Activated naive CD8-positive, alpha-beta T cell treated with anti-CD3 and anti-CD28 coated beads, Interleukin-2, amount 10 ng/mL, durations not matched to agents 7 days and 5 days (primary cell): ENCODE measurements around the gene CPEB1. TPM values are rescaled to one million over a fixed set of nuclear protein-coding genes. Genes with fewer than 3 reads are reported as not detected.
"Not testable (repeated sequence)": the region's sequence is repeated elsewhere in the genome, so short reads cannot be mapped to it uniquely, and the experiment has no call there.

Source experiments
- ATAC-seq: fragments of 150-1000 bp; cut with Tn5 transposase; one replicate; pipeline ENCODE4 v1.10.0; 2021; ENCODE audit warnings: low read depth, moderate library complexity
- POLR2A ChIA-PET: fragments of 350-600 bp; sonication (Branson Sonifier 250); formaldehyde crosslinking; loops from one replicate; lab custom pipeline; 2021; ENCODE audit warnings: antibody characterized with exemption; lab: Charles Lee
- DNase-seq: peaks from one replicate; pipeline ENCODE4 v3.0.0; 2021
- H3K27ac Mint-ChIP-seq: one replicate; pipeline ENCODE4 v1.8.0; 2022; ENCODE audit warnings: mild to moderate bottlenecking, mixed read lengths
- H3K27me3 Mint-ChIP-seq: one replicate; pipeline ENCODE4 v1.8.0; 2022; ENCODE audit warnings: mild to moderate bottlenecking, moderate library complexity, mixed read lengths
- H3K36me3 Mint-ChIP-seq: one replicate; pipeline ENCODE4 v1.8.0; 2021; ENCODE audit warnings: mild to moderate bottlenecking, mixed read lengths
- H3K4me1 Mint-ChIP-seq: one replicate; pipeline ENCODE4 v1.8.0; 2021; ENCODE audit warnings: mixed read lengths
- H3K4me3 Mint-ChIP-seq: one replicate; pipeline ENCODE4 v1.8.0; 2022; ENCODE audit warnings: mild to moderate bottlenecking, moderate library complexity, mixed read lengths
- H3K9me3 Mint-ChIP-seq: one replicate; pipeline ENCODE4 v1.8.0; 2021; ENCODE audit warnings: mixed read lengths
- total RNA-seq, 2 experiments: library from RNA; stranded (reverse); gene quantifications; one replicate each; pipeline ENCODE4 v1.2.3, GENCODE V29; 2021

The CPEB1 gene
- total RNA-seq, 2 experiments from 2014 or later: 0.58 to 0.74 TPM

GRCh38 chr15:82644967-82645852 lies 2.0 kb downstream of the CPEB1 start:
- H3K4me1 Mint-ChIP-seq, H3K27ac Mint-ChIP-seq, DNase-seq, POLR2A ChIA-PET, H3K4me3 Mint-ChIP-seq, H3K9me3 Mint-ChIP-seq, H3K36me3 Mint-ChIP-seq, ATAC-seq: not testable (repeated sequence)
- peaks cover 69% of the 10 kb centered on the region for H3K27me3 Mint-ChIP-seq

DNA sequence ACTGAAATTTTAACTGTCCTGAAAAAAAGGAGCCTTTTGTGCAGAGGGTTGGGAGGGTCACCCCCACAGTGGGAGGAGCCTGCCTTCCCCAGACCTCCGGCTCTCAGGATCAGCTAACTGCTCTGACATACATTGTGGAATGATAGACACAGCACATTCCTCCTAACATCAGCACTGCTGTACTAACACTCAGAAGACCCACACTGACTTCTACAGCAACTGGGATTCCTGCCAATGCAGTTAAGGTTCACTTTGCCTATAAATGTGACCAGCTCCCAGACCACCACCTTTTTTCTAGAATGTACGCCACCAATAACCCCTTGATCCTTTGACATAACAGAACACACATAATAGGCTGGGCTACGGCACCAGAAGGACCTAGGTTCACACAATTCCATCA lies 3.2 kb downstream of the CPEB1 start:
- no peak for DNase-seq
- Mint-ChIP-seq H3K27ac (no peak overlapping the region), H3K9me3 (no peaks in the 10 kb centered on the region), H3K27me3 (peaks cover 70% of the 10 kb centered on the region), H3K4me3 (no peak overlapping the region), H3K4me1 (peaks cover 1% of the 10 kb centered on the region), H3K36me3 (no peaks in the 10 kb centered on the region)
- ATAC-seq: no peak
- POLR2A ChIA-PET: no interaction called here

DNA sequence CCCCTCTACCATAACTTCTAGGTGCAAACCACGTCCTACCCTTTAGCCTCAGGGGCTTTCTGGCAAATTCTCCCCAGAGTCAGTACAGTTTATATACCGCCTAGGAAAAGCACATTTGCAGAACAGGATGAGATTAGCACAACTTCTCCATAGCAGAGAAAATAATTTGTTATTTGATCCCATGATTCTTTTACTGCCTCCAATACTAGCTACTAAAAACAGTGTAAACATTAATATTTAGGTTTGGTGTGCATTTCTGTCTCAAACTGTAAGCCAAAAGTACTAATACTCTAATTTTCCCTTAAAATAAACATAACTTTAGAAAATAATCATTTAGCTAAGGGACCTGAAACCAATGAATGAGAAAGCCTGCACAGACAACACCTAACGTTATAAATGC lies 4.5 kb downstream of the CPEB1 start:
- POLR2A ChIA-PET: no interaction called here
- H3K27ac Mint-ChIP-seq: no peak overlapping the region
- no peak for DNase-seq
- no peaks in the 10 kb centered on the region for H3K36me3 Mint-ChIP-seq
- ATAC-seq: no peak
- H3K9me3 Mint-ChIP-seq: no peaks in the 10 kb centered on the region
- no peak overlapping the region for H3K4me3 Mint-ChIP-seq
- H3K27me3 Mint-ChIP-seq: peaks cover 61% of the 10 kb centered on the region
- H3K4me1 Mint-ChIP-seq: no peaks in the 10 kb centered on the region

GRCh38 chr15:82641129-82641798 lies 5.9 kb downstream of the CPEB1 start:
- no peaks in the 10 kb centered on the region for H3K4me1 Mint-ChIP-seq
- no peak overlapping the region for H3K27ac Mint-ChIP-seq
- DNase-seq (no peak), ATAC-seq (no peak)
- POLR2A ChIA-PET: no interaction called here
- no peak overlapping the region for H3K4me3 Mint-ChIP-seq
- no peaks in the 10 kb centered on the region for H3K9me3 Mint-ChIP-seq
- H3K36me3 Mint-ChIP-seq: no peaks in the 10 kb centered on the region
- peaks cover 64% of the 10 kb centered on the region for H3K27me3 Mint-ChIP-seq

DNA sequence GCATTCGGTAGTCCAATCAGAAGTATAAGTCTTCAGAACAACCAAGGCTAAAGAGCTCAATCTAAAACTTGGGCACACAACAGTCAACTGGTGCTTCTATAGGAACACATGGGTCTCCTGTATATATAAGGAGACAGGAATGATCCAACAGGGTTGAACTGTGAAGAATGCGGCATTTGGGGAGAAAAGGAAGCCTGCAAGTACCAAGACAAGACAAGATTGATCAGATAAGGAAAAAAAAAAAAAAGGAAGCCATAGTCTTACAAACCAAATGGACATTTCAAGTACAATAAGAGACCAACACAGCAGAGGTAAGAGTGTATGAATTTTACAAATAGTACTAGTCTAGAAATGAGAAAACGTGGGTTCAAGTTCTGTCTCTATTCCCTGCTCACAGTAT lies 6.5 kb downstream of the CPEB1 start:
- H3K4me3 Mint-ChIP-seq: no peak overlapping the region
- POLR2A ChIA-PET: no interaction called here
- H3K27ac Mint-ChIP-seq: no peak overlapping the region
- DNase-seq (no peak), ATAC-seq (no peak)
- no peaks in the 10 kb centered on the region for H3K36me3 Mint-ChIP-seq
- no peaks in the 10 kb centered on the region for H3K4me1 Mint-ChIP-seq
- H3K27me3 Mint-ChIP-seq: peaks cover 64% of the 10 kb centered on the region
- no peaks in the 10 kb centered on the region for H3K9me3 Mint-ChIP-seq

DNA sequence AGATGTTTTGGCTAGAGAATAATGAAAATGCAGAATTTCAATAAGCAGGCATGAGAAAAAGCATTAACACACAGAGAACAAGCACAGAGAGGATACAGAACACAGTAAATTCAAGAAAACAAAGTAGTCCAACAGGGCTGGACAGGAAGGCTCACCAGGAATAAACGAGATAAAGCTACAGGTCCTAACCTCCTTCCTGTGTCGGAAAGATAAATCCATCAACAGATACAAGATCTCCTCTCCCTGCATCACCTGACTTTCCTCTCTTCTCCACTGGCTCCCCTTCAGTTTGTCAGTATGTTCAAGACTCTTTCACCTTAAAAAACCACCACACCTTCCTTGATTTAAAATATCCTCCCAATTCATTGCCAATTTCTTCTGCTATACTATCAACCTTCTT lies 11.4 kb downstream of the CPEB1 start:
- peaks cover 30% of the 10 kb centered on the region for H3K27me3 Mint-ChIP-seq
- H3K9me3 Mint-ChIP-seq: no peaks in the 10 kb centered on the region
- no peak overlapping the region for H3K4me3 Mint-ChIP-seq
- no peaks in the 10 kb centered on the region for H3K36me3 Mint-ChIP-seq
- POLR2A ChIA-PET: interaction anchor here (0.6 kb wide), 1 partner anchor 15 kb away, joined by 3 read pairs; no protein-coding TSS in a partner anchor
- H3K27ac Mint-ChIP-seq: no peak overlapping the region
- no peaks in the 10 kb centered on the region for H3K4me1 Mint-ChIP-seq
- DNase-seq: no peak
- no peak for ATAC-seq

DNA sequence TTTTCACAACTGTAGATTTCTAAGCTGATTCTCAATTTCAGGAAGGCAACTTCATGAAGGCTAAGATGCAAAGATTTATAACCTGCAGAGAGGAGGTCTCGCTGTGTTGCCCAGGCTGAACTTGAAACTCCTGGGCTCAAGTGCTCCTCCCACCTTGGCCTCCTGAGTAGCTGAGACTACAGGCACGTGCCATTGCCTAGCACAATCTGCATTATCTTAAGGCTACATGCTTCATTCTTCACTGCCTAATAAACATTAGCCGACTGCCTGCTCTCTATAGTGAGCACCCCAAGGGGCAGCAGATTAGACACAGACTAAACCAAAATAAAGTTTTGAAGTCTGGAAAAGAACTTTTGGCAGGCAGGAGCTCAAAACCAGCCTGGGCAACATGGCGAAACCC lies 17.1 kb downstream of the CPEB1 start:
- H3K4me1 Mint-ChIP-seq: no peaks in the 10 kb centered on the region
- H3K36me3 Mint-ChIP-seq: no peaks in the 10 kb centered on the region
- no peak for ATAC-seq
- H3K9me3 Mint-ChIP-seq: no peaks in the 10 kb centered on the region
- no peak overlapping the region for H3K27ac Mint-ChIP-seq
- H3K27me3 Mint-ChIP-seq: peaks cover 6% of the 10 kb centered on the region
- no peak for DNase-seq
- H3K4me3 Mint-ChIP-seq: no peak overlapping the region
- POLR2A ChIA-PET: no interaction called here

DNA sequence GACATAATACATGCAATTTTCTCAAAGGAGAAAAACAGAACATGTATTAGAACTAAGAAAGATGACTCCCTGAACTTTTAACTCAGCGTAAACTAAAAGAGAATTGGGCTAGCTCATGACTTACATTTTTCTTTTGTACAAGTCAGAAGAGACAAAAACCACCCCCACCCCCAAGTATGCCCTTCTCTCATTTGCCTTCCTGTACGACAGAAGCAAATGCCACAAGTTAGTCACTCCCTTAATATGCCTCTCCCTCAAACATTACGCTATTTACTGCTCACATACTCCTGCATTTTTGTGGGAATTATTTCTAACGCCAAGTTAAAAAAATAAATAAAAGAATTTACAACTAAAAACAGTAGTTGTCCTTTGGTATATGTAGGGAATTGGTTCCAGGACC lies 22.0 kb downstream of the CPEB1 start:
- Mint-ChIP-seq H3K27ac (no peak overlapping the region), H3K4me3 (no peak overlapping the region), H3K27me3 (no peaks in the 10 kb centered on the region), H3K36me3 (no peaks in the 10 kb centered on the region), H3K9me3 (no peaks in the 10 kb centered on the region), H3K4me1 (no peaks in the 10 kb centered on the region)
- DNase-seq: no peak
- POLR2A ChIA-PET: no interaction called here
- ATAC-seq: no peak

GRCh38 chr15:82624438-82624837 lies 22.7 kb downstream of the CPEB1 start:
- H3K36me3 Mint-ChIP-seq: no peaks in the 10 kb centered on the region
- POLR2A ChIA-PET: no interaction called here
- no peaks in the 10 kb centered on the region for H3K4me1 Mint-ChIP-seq
- no peaks in the 10 kb centered on the region for H3K9me3 Mint-ChIP-seq
- no peaks in the 10 kb centered on the region for H3K27me3 Mint-ChIP-seq
- H3K4me3 Mint-ChIP-seq: no peak overlapping the region
- H3K27ac Mint-ChIP-seq: no peak overlapping the region
- DNase-seq (no peak), ATAC-seq (no peak)

GRCh38 chr15:82624008-82624407 lies 23.2 kb downstream of the CPEB1 start:
- DNase-seq (no peak), ATAC-seq (no peak)
- no peaks in the 10 kb centered on the region for H3K36me3 Mint-ChIP-seq
- no peaks in the 10 kb centered on the region for H3K27me3 Mint-ChIP-seq
- H3K4me3 Mint-ChIP-seq: no peak overlapping the region
- no peaks in the 10 kb centered on the region for H3K4me1 Mint-ChIP-seq
- H3K9me3 Mint-ChIP-seq: no peaks in the 10 kb centered on the region
- no peak overlapping the region for H3K27ac Mint-ChIP-seq
- POLR2A ChIA-PET: no interaction called here

DNA sequence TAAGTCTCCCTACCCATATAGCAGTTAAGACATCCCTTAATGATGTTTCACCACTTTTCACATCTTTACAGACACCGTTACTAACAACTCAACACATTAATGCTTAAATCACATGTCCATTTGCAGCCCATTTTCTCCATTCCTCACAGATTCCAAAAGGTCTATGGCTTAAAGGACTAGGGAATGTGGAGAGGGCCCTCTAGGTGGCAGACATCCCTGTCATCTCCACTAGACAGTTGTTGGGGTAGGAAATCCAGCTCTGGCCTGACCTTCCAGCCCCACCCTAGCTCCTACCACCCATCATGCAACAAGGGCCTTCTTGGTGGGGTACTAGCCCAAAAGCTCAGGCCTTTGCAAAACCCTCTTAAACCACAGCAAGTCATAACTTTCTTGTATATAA lies 25.2 kb downstream of the CPEB1 start:
- ATAC-seq (no peak), DNase-seq (no peak)
- H3K4me3 Mint-ChIP-seq: no peak overlapping the region
- POLR2A ChIA-PET: no interaction called here
- H3K36me3 Mint-ChIP-seq: no peaks in the 10 kb centered on the region
- no peak overlapping the region for H3K27ac Mint-ChIP-seq
- no peaks in the 10 kb centered on the region for H3K9me3 Mint-ChIP-seq
- H3K4me1 Mint-ChIP-seq: no peaks in the 10 kb centered on the region
- no peaks in the 10 kb centered on the region for H3K27me3 Mint-ChIP-seq

GRCh38 chr15:82613747-82614146 lies 33.4 kb downstream of the CPEB1 start:
- Mint-ChIP-seq H3K27ac (no peak overlapping the region), H3K36me3 (no peaks in the 10 kb centered on the region), H3K9me3 (no peaks in the 10 kb centered on the region), H3K4me3 (no peak overlapping the region), H3K4me1 (no peaks in the 10 kb centered on the region), H3K27me3 (no peaks in the 10 kb centered on the region)
- ATAC-seq (no peak), DNase-seq (no peak)
- POLR2A ChIA-PET: no interaction called here

- H3K4me1 Mint-ChIP-seq: no peaks in the 10 kb centered on the region
- POLR2A ChIA-PET: no interaction called here
- H3K9me3 Mint-ChIP-seq: no peaks in the 10 kb centered on the region
- no peak overlapping the region for H3K4me3 Mint-ChIP-seq
- H3K27ac Mint-ChIP-seq: no peak overlapping the region
- no peak for ATAC-seq
- DNase-seq: no peak
- H3K27me3 Mint-ChIP-seq: no peaks in the 10 kb centered on the region
- H3K36me3 Mint-ChIP-seq: no peaks in the 10 kb centered on the region
Measured at GRCh38 chr15:82611348-82611747, 35.8 kb downstream of the CPEB1 start.

DNA sequence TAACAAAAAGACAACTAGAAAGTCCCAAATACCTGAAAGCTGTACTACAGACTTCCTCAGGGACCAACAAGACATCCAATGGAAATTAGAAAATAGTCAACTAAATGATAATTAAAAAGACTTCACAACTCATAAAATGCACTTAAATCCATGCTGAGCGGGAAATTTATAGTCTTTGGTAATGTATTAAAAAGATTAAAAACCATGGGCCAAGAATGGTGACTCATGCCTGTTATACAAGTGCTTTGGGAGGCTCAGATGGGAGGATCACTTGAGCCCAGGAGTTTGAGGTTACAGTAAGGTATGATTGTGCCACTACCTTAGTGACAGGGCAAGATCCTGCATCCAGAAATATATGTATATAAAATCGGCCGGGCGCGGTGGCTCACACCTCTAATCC lies 45.0 kb downstream of the CPEB1 start:
- DNase-seq (no peak), ATAC-seq (no peak)
- H3K9me3 Mint-ChIP-seq: no peaks in the 10 kb centered on the region
- H3K4me3 Mint-ChIP-seq: no peak overlapping the region
- peaks cover 5% of the 10 kb centered on the region for H3K27me3 Mint-ChIP-seq
- no peaks in the 10 kb centered on the region for H3K4me1 Mint-ChIP-seq
- no peak overlapping the region for H3K27ac Mint-ChIP-seq
- POLR2A ChIA-PET: no interaction called here
- H3K36me3 Mint-ChIP-seq: no peaks in the 10 kb centered on the region
